Adrenal gland (tissue), 5 donors: ENCODE results near the gene TRAF1.

ENCODE experiments used
- POLR2A ChIP-seq, 2 donors: fragments of 450-650 bp; IDR thresholded peaks; one replicate each; pipeline ENCODE4 v1.6.1; 2017; ENCODE audit warnings: antibody characterized with exemption in 2 of 2, mild to moderate bottlenecking in 2 of 2, moderate library complexity in 1 of 2
- TF ChIP-seq, protein P1 (sequence below), 6 experiments: fragments of 450-650 bp in 4 of 6; fragments of 200-600 bp in 2 of 6; sonication (generic) in 1 of 6; IDR thresholded peaks; 1 replicate in 5 of 6; 2 replicates in 1 of 6; pipeline versions ENCODE4 v1.5.1 to v1.8.0; 2016 to 2021; ENCODE audit warnings: antibody characterized with exemption in 6 of 6, mild to moderate bottlenecking in 2 of 6, moderate library complexity in 1 of 6
- donor health status: DM: no; HTN: no; CAD: no.

DNA sequence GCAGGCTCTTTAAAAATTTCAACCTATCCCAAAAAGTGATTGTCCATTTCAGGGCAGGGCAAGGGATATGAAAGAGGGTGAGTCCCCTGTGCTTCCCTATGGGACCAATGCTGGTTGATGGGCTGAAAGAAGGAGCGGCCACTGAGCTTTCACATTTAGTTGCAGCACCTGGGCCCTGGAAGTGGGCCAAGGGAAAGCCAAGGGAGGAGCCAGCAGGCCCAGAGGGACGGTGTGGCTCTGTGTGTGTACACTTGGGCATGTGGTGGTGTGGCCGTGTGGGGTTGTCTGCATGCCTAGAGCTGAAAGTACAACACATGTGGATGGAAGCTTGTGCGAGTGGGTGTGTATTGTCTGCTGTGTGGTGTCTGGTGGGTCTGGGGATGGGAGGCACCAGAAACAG is 69.9 kb downstream of the TRAF1 start:
- TF ChIP-seq, protein P1, sequence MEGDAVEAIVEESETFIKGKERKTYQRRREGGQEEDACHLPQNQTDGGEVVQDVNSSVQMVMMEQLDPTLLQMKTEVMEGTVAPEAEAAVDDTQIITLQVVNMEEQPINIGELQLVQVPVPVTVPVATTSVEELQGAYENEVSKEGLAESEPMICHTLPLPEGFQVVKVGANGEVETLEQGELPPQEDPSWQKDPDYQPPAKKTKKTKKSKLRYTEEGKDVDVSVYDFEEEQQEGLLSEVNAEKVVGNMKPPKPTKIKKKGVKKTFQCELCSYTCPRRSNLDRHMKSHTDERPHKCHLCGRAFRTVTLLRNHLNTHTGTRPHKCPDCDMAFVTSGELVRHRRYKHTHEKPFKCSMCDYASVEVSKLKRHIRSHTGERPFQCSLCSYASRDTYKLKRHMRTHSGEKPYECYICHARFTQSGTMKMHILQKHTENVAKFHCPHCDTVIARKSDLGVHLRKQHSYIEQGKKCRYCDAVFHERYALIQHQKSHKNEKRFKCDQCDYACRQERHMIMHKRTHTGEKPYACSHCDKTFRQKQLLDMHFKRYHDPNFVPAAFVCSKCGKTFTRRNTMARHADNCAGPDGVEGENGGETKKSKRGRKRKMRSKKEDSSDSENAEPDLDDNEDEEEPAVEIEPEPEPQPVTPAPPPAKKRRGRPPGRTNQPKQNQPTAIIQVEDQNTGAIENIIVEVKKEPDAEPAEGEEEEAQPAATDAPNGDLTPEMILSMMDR (IDR thresholded peaks at IDR 0.05): no peak
- TF ChIP-seq POLR2A (IDR thresholded peaks at IDR 0.05): no peak
